ENCODE data around the gene PROCA1. TPM values are rescaled to one million over a fixed set of nuclear protein-coding genes. Genes with fewer than 3 reads are reported as not detected.

PROCA1 gene
- 5.5 TPM for total RNA-seq

GRCh38 chr17:28711723-28712031 is at the start of gene PROCA1:
PROCA1 (minus strand) TSS chr17:28711888; CDS start chr17:28711660, 228 bp downstream.

GRCh38 chr17:28743243-28744103 is 31.8 kb upstream of the PROCA1 start, which contains the start of gene TRAF4:
TRAF4 (plus strand) TSS chr17:28744011; CDS start chr17:28744113, 102 bp downstream.

GRCh38 chr17:28728364-28729200 is 16.9 kb upstream of the PROCA1 start, which contains the start of gene NEK8:
NEK8 (plus strand) TSS chr17:28728788; CDS start chr17:28728814, 26 bp downstream.

DNA sequence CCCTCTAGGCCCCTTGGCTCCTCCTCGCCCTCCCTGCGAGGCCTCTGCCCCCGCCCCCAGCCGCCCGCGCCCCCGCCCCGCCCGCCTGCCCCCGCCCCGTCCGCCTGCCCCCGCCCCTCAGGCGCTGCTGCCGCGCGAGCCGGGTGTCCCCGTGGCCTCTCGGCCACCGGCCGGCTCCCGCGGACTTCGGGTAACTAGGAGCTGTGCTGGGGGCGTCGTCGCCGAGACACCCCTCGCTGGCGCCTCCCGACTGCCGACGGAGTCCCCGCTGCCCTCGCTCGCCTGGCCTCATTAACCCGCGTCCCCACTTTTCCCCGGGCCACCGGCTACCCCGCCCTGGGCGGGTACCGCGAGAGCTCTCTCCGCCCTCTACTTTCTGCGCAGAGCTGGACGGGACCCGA is 14.5 kb upstream of the PROCA1 start, which contains the start of gene TLCD1:
TLCD1 (minus strand) TSS at position 8 of the 401 bp plus-strand sequence. CDS start 136 bp downstream, outside the sequence.

DNA sequence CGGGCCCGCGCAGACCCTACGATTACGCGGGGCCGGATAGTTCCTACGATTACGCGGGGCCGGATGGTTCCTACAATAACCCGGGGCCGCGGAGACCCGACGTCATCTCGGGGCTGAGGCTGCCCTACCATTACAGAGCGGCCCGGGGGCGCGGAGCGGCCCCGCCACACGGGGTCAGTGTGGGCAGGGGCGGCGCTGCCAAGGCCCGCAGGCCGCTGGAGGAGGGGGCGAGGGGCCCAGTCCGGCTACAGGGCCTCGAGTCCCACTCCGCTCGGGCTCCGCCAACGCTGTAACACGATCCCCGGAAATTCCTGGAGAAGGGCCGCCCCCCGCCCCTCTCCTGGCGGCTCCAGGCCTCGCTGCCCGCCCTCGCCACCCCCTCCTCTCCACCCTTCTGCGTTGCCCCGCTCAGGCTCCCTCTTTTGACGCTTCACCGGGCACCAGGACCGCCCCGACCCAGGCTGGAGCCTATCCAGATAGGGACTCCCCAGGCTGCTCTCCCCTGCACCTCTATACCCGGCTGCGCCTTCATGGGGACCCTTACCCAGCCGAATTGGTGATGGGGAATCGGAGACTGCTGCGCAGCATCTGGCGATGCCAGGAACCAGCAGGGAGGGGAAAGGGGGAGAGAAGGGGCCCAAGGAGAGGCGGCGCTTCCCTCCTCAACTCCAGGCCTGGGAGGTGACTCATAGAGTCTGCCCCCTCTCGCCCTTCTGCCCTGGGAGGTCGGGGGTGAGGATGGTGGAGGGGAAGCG is 6.1 kb upstream of the PROCA1 start, which contains the start of gene RAB34:
RAB34 (minus strand) TSS at position 291 of the 755 bp plus-strand sequence. CDS start 602 bp downstream, outside the sequence.

DNA sequence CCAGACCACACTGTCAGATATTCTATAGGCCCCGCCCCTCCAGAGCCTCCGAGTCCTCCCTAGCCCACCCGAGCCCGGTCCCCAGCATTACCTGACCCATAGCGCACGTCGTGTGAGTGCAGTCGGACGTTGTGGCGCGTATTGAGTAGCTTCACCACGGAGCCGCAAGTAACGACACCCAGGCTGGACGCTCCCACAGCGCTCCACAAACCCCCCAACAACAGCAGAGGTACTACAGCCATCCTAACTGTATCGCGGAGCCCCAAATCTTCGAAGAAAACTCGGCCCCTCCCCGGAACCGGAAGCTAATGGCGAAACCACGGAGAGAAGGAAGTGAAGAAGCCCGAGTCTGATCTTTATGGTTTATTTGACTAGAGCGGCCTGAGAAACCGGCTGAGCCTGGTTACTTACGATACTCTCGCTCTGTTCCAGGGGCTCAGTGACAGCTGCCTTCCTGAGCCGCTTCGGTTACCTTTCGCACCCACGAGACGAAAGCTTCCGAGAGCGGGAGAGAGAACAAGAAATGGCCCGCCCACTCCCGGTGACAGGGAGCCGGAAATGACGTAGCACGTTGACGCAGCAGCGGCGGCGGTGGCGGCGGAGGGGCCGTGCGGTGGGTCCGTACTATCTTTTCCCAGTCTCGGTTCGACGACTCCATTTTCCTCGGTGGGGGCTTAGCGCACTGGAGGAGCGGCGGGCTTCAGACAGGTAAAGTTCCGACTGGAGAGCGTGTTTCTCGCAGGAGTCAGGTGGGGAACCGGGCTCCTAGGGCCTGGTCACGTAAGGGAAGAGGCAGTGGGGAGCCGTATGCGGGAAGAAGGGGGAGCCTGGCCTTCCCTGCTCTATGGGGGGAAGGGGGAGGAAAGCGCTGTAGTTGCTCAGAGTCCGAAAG is 49.8 kb downstream of the PROCA1 start, which contains the start of the genes SDF2 and SUPT6H:
SDF2 (minus strand) TSS at position 272 of the 892 bp plus-strand sequence; CDS start at position 242, 30 bp downstream.
SUPT6H (plus strand) TSS at position 571 of the 892 bp plus-strand sequence. CDS start 11,197 bp downstream, outside the sequence.

Small RNA genes lying within 50 kb of the gene (small RNA-seq; reads per million reads assigned to genes)
- not detected for gene SNORD42A
- not detected for gene SNORD42B
- not detected for gene SNORD4A
- gene SNORD4B, result not detected

Other genes with a start within 250 kb of the PROCA1 start
- gene SLC13A2, start 238.2 kb downstream of the PROCA1 start, total RNA-seq, result not detected
- not detected for gene FOXN1, start 205.5 kb downstream of the PROCA1 start, total RNA-seq
- gene UNC119, start 159.3 kb downstream of the PROCA1 start, total RNA-seq, result 35.8 TPM
- 30.2 TPM for gene PIGS, start 140.4 kb downstream of the PROCA1 start, total RNA-seq
- 249 TPM for gene ALDOC, start 135.0 kb downstream of the PROCA1 start, total RNA-seq
- gene SPAG5, start 112.9 kb downstream of the PROCA1 start, total RNA-seq, result 9.7 TPM
- gene RSKR, start 97.7 kb downstream of the PROCA1 start, total RNA-seq, result 15.9 TPM
- 110 TPM for gene BLTP2, start 66.7 kb downstream of the PROCA1 start, total RNA-seq
- gene SDF2, start 50.0 kb downstream of the PROCA1 start, total RNA-seq, result 36.9 TPM
- 42.2 TPM for gene SUPT6H, start 49.7 kb downstream of the PROCA1 start, total RNA-seq
- gene RAB34, start 6.0 kb upstream of the PROCA1 start, total RNA-seq, result 21.2 TPM
- 340 TPM for gene RPL23A, start 8.1 kb upstream of the PROCA1 start, total RNA-seq
- gene TLCD1, start 14.3 kb upstream of the PROCA1 start, total RNA-seq, result 1.6 TPM
- gene NEK8, start 16.9 kb upstream of the PROCA1 start, total RNA-seq, result 0.92 TPM
- 39.7 TPM for gene TRAF4, start 32.1 kb upstream of the PROCA1 start, total RNA-seq
- gene FAM222B, start 130.9 kb upstream of the PROCA1 start, total RNA-seq, result 7.8 TPM
- 26.8 TPM for gene ERAL1, start 143.1 kb upstream of the PROCA1 start, total RNA-seq
- 36.7 TPM for gene FLOT2, start 185.8 kb upstream of the PROCA1 start, total RNA-seq
- gene DHRS13, start 191.2 kb upstream of the PROCA1 start, total RNA-seq, result 40.4 TPM
- 33.2 TPM for gene PHF12, start 239.6 kb upstream of the PROCA1 start, total RNA-seq

All from diencephalon (tissue), 1 donor.